HCT116 (cell line): Measurements from ENCODE around the gene SLC44A1. TPM values are rescaled to one million over a fixed set of nuclear protein-coding genes. Genes with fewer than 3 reads are reported as not detected.

Experiments used
- ATAC-seq: fragments of 200-7000 bp; cut with Tn5 transposase; 2 replicates; pipeline ENCODE4 v1.9.1; 2020; ENCODE audit warnings: mild to moderate bottlenecking, moderate library complexity
- BruUV-seq: library from RNA; stranded (reverse); fragments of 400-500 nt; replicated peaks from 2 replicates; lab custom pipeline; 2021; lab: Mats Ljungman, UMichigan
- CTCF ChIA-PET: fragments of 300-600 bp; sonication (Branson Sonifier 250); formaldehyde crosslinking; loops from one replicate; lab custom pipeline; 2021; ENCODE audit warnings: antibody characterized with exemption; lab: Charles Lee
- POLR2A ChIA-PET: fragments of 300-600, 350-600 bp; sonication (Branson Sonifier 250); formaldehyde crosslinking; loops from one replicate; lab custom pipeline; 2021; ENCODE audit warnings: antibody characterized with exemption; lab: Charles Lee
- RAD21 ChIA-PET, 2 experiments: fragments of 300-600 bp; sonication (Branson Sonifier 250); formaldehyde crosslinking; loops; one replicate each; lab custom pipeline; 2023; ENCODE audit warnings: low total read pairs in 2 of 2; ENCODE audit not compliant: uncharacterized antibody in 2 of 2, unreplicated experiment in 2 of 2, low non-redundant PET in 1 of 2; lab: Charles Lee
- DNase-seq: peaks from one replicate; pipeline ENCODE4 v3.0.0-alpha.2; 2010; ENCODE audit warnings: low read depth, low spot score
- H2AFZ ChIP-seq: fragments of 200-600 bp; shearing (Covaris generic), sonication (generic); 2 replicates; pipeline ENCODE4 v1.6.1; 2017; ENCODE audit warnings: low read depth, mixed run types, mixed read lengths, antibody characterized with exemption, low read length; ENCODE audit not compliant: poor library complexity, severe bottlenecking
- H3K27ac ChIP-seq: 2 replicates; pipeline ENCODE4 v1.5.1; 2012; ENCODE audit warnings: low read depth, low read length
- H3K27me3 ChIP-seq: fragments of 200-600 bp; sonication (generic); 2 replicates; pipeline ENCODE4 v1.6.1; 2016; ENCODE audit warnings: mixed run types, low read length, mixed read lengths; ENCODE audit not compliant: insufficient read depth
- H3K36me3 ChIP-seq, 2 experiments: fragments of 200-500 bp in 1 of 2; fragments of 200-600 bp in 1 of 2; sonication (Bioruptor generic) in 1 of 2; sonication (generic) in 1 of 2; 2 replicates each; pipeline versions ENCODE4 v1.5.1 to v1.6.1; 2014 to 2016; ENCODE audit warnings: low read length in 2 of 2, inconsistent platforms in 1 of 2, mixed read lengths in 1 of 2, mixed run types in 1 of 2; ENCODE audit not compliant: insufficient read depth in 2 of 2, control insufficient read depth in 1 of 2
- H3K4me1 ChIP-seq, 2 experiments: fragments of 200-600 bp in 1 of 2; sonication (generic) in 1 of 2; 2 replicates each; pipeline versions ENCODE4 v1.5.1 to v1.6.1; 2012 to 2017; ENCODE audit warnings: low read length in 2 of 2, inconsistent platforms in 1 of 2, mild to moderate bottlenecking in 1 of 2, mixed read lengths in 1 of 2, mixed run types in 1 of 2, moderate library complexity in 1 of 2; ENCODE audit not compliant: insufficient read depth in 2 of 2, control insufficient read depth in 1 of 2
- H3K4me2 ChIP-seq: fragments of 200-600 bp; sonication (generic); 2 replicates; pipeline ENCODE4 v1.6.1; 2017; ENCODE audit warnings: mixed run types, low read length, mixed read lengths
- H3K4me3 ChIP-seq, 2 experiments: fragments of 200-600 bp in 1 of 2; sonication (generic) in 1 of 2; replicated peaks in 1 of 2; 2 replicates each; pipeline ENCODE4 v1.5.1; 2011 to 2016; ENCODE audit warnings: low read length in 2 of 2, control low read depth in 1 of 2, low read depth in 1 of 2, mild to moderate bottlenecking in 1 of 2, mixed read lengths in 1 of 2, mixed run types in 1 of 2
- H3K79me2 ChIP-seq: fragments of 200-600 bp; sonication (generic); 2 replicates; pipeline ENCODE4 v1.6.1; 2017; ENCODE audit warnings: mild to moderate bottlenecking, mixed run types, low read length, moderate library complexity, mixed read lengths; ENCODE audit not compliant: insufficient read depth
- H3K9ac ChIP-seq: fragments of 200-600 bp; sonication (generic); 2 replicates; pipeline ENCODE4 v1.6.1; 2016; ENCODE audit warnings: low read length, mixed read lengths
- H3K9me2 ChIP-seq: fragments of 200-600 bp; sonication (generic), shearing (Covaris generic); 2 replicates; pipeline ENCODE4 v1.6.1; 2017; ENCODE audit warnings: mixed run types, mild to moderate bottlenecking, moderate library complexity; ENCODE audit not compliant: insufficient read depth
- H3K9me3 ChIP-seq, 2 experiments: fragments of 200-500 bp in 1 of 2; fragments of 200-600 bp in 1 of 2; sonication (Bioruptor generic) in 1 of 2; sonication (generic) in 1 of 2; 2 replicates each; pipeline ENCODE4 v1.6.1; 2014 to 2017; ENCODE audit warnings: low read length in 2 of 2, mixed read lengths in 2 of 2, inconsistent platforms in 1 of 2, low read depth in 1 of 2, mild to moderate bottlenecking in 1 of 2, mixed run types in 1 of 2, moderate library complexity in 1 of 2; ENCODE audit not compliant: control insufficient read depth in 1 of 2, insufficient read depth in 1 of 2
- H4K20me1 ChIP-seq: fragments of 200-600 bp; sonication (generic), shearing (Covaris generic); 2 replicates; pipeline ENCODE4 v1.6.1; 2017; ENCODE audit warnings: mixed run types, mild to moderate bottlenecking, moderate library complexity; ENCODE audit not compliant: insufficient read depth
- CBX3 ChIP-seq: IDR thresholded peaks from 2 replicates; pipeline ENCODE4 v1.6.1; 2012; ENCODE audit warnings: low read depth
- CEBPB ChIP-seq: IDR thresholded peaks from 2 replicates; pipeline ENCODE4 v1.6.1; 2012; ENCODE audit warnings: low read depth
- EGR1 ChIP-seq: IDR thresholded peaks from 2 replicates; pipeline ENCODE4 v1.6.1; 2012; ENCODE audit warnings: low read depth
- ELF1 ChIP-seq: IDR thresholded peaks from 2 replicates; pipeline ENCODE4 v1.6.1; 2012; ENCODE audit warnings: low read depth, borderline replicate concordance
- EZH2 ChIP-seq: fragments of 200-600 bp; sonication (generic); IDR thresholded peaks from 2 replicates; pipeline ENCODE4 v1.6.1; 2017; ENCODE audit warnings: antibody characterized with exemption, mixed run types
- EZH2phosphoT487 ChIP-seq: fragments of 200-600 bp; IDR thresholded peaks from 2 replicates; pipeline ENCODE4 v1.6.1; 2018; ENCODE audit warnings: antibody characterized with exemption, borderline replicate concordance
- FOSL1 ChIP-seq: IDR thresholded peaks from 2 replicates; pipeline ENCODE4 v1.6.1; 2012; ENCODE audit warnings: low read depth
- JUND ChIP-seq: IDR thresholded peaks from 2 replicates; pipeline ENCODE4 v1.6.1; 2012
- RAD21 ChIP-seq: IDR thresholded peaks from 2 replicates; pipeline ENCODE4 v1.6.1; 2012; ENCODE audit warnings: low read depth, mild to moderate bottlenecking
- SIN3A ChIP-seq: IDR thresholded peaks from 2 replicates; pipeline ENCODE4 v1.6.1; 2012; ENCODE audit warnings: low read depth
- SP1 ChIP-seq: IDR thresholded peaks from 2 replicates; pipeline ENCODE4 v1.6.1; 2012; ENCODE audit warnings: low read depth
- SRF ChIP-seq: IDR thresholded peaks from 2 replicates; pipeline ENCODE4 v1.6.1; 2012; ENCODE audit warnings: low read depth
- TCF7L2 ChIP-seq: IDR thresholded peaks from 2 replicates; pipeline ENCODE4 v1.7.0; 2011; ENCODE audit warnings: borderline replicate concordance, inconsistent platforms; ENCODE audit not compliant: insufficient read depth, insufficient read length; ENCODE audit errors: extremely low read depth
- YY1 ChIP-seq: IDR thresholded peaks from 2 replicates; pipeline ENCODE4 v1.6.1; 2011; ENCODE audit warnings: low read length, low read depth, moderate library complexity, mild to moderate bottlenecking; ENCODE audit not compliant: insufficient replicate concordance; ENCODE audit errors: extremely low read depth
- ZFX ChIP-seq: fragments of 450-650 bp; IDR thresholded peaks from 2 replicates; pipeline ENCODE4 v1.6.1; 2017
- ZNF274 ChIP-seq: fragments of 200-500 bp; sonication (Bioruptor generic); IDR thresholded peaks from 2 replicates; pipeline ENCODE4 v1.6.1; 2014; ENCODE audit warnings: mild to moderate bottlenecking, low read depth, low read length, inconsistent platforms
- intact Hi-C: fragments of 100-400 bp; cut with micrococcal nuclease; formaldehyde crosslinking; loops from 2 replicates; pipeline ENCODE4 v1.10.0; 2022
- total RNA-seq: library from RNA; stranded (reverse); gene quantifications from one replicate; pipeline ENCODE4 v1.2.1, GENCODE V29; 2021; ENCODE audit not compliant: unreplicated experiment
- TF ChIP-seq, protein P1 (sequence below): IDR thresholded peaks from 2 replicates; pipeline ENCODE4 v1.6.1; 2012
- TF ChIP-seq, protein P2 (sequence below): IDR thresholded peaks from 2 replicates; pipeline ENCODE4 v1.6.1; 2012
- TF ChIP-seq, protein P3 (sequence below): IDR thresholded peaks from 2 replicates; pipeline ENCODE4 v1.6.1; 2012; ENCODE audit warnings: low read depth
- TF ChIP-seq, protein P4 (sequence below), 3 experiments: fragments of 200-600 bp in 1 of 3; sonication (generic) in 1 of 3; IDR thresholded peaks in 2 of 3; conservative IDR thresholded peaks in 1 of 3; 2 replicates each; pipeline ENCODE4 v1.5.1; 2012 to 2017; ENCODE audit warnings: low read depth in 2 of 3, low read length in 2 of 3, antibody characterized with exemption in 1 of 3, borderline replicate concordance in 1 of 3, control low read depth in 1 of 3, mild to moderate bottlenecking in 1 of 3, mixed read lengths in 1 of 3, mixed run types in 1 of 3, moderate library complexity in 1 of 3; ENCODE audit not compliant: insufficient read depth in 1 of 3

SLC44A1 gene
- total RNA-seq, 1 experiment from 2014 or later = 44.1 TPM

DNA sequence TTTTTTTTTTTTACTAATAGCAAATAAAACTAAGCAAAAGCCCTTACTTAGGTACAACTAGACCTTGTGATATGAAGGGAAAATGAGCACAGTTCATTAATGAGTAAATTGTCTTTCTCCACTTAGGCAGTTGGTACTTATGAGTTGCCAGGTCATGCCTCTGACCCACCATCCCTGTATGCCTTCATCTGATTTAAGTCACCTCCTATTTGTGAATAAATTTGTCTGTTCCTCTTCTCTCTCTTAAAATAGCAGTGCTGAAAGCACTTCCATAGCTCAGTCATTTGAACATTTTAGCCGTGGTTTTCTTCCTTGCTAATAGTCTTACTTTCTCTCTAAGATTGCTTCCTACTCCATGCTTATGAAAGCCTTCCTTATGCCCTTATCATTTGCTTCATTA lies 61.4 kb downstream of the SLC44A1 start:
- DNase-seq = no peak
- intact Hi-C loops = no loop called here
- Histone ChIP-seq H2AFZ (no peak overlapping the region), H4K20me1 (no peaks in the 10 kb centered on the region), H3K27me3 (no peaks in the 10 kb centered on the region), H3K4me2 (no peak overlapping the region), H3K79me2 (no peaks in the 10 kb centered on the region), H3K9me3 (no peaks in the 10 kb centered on the region), H3K9me2 (no peaks in the 10 kb centered on the region), H3K36me3 (no peaks in the 10 kb centered on the region), H3K27ac (no peak overlapping the region), H3K4me3 (no peak overlapping the region), H3K9ac (no peak overlapping the region), H3K4me1 (no peaks in the 10 kb centered on the region)
- CTCF ChIA-PET = no interaction called here
- TF ChIP-seq SIN3A (no peak), EZH2phosphoT487 (no peak), JUND (no peak), YY1 (no peak), SP1 (no peak), EZH2 (no peak), CBX3 (no peak), CEBPB (no peak), EGR1 (no peak), SRF (no peak), TCF7L2 (no peak), FOSL1 (no peak), ELF1 (no peak), RAD21 (no peak), ZNF274 (no peak), ZFX (no peak)
- TF ChIP-seq, protein P1, sequence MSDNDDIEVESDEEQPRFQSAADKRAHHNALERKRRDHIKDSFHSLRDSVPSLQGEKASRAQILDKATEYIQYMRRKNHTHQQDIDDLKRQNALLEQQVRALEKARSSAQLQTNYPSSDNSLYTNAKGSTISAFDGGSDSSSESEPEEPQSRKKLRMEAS = no peak
- TF ChIP-seq, protein P2, sequence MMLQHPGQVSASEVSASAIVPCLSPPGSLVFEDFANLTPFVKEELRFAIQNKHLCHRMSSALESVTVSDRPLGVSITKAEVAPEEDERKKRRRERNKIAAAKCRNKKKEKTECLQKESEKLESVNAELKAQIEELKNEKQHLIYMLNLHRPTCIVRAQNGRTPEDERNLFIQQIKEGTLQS = no peak
- TF ChIP-seq, protein P3, sequence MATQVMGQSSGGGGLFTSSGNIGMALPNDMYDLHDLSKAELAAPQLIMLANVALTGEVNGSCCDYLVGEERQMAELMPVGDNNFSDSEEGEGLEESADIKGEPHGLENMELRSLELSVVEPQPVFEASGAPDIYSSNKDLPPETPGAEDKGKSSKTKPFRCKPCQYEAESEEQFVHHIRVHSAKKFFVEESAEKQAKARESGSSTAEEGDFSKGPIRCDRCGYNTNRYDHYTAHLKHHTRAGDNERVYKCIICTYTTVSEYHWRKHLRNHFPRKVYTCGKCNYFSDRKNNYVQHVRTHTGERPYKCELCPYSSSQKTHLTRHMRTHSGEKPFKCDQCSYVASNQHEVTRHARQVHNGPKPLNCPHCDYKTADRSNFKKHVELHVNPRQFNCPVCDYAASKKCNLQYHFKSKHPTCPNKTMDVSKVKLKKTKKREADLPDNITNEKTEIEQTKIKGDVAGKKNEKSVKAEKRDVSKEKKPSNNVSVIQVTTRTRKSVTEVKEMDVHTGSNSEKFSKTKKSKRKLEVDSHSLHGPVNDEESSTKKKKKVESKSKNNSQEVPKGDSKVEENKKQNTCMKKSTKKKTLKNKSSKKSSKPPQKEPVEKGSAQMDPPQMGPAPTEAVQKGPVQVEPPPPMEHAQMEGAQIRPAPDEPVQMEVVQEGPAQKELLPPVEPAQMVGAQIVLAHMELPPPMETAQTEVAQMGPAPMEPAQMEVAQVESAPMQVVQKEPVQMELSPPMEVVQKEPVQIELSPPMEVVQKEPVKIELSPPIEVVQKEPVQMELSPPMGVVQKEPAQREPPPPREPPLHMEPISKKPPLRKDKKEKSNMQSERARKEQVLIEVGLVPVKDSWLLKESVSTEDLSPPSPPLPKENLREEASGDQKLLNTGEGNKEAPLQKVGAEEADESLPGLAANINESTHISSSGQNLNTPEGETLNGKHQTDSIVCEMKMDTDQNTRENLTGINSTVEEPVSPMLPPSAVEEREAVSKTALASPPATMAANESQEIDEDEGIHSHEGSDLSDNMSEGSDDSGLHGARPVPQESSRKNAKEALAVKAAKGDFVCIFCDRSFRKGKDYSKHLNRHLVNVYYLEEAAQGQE = no peak
- TF ChIP-seq, protein P4, sequence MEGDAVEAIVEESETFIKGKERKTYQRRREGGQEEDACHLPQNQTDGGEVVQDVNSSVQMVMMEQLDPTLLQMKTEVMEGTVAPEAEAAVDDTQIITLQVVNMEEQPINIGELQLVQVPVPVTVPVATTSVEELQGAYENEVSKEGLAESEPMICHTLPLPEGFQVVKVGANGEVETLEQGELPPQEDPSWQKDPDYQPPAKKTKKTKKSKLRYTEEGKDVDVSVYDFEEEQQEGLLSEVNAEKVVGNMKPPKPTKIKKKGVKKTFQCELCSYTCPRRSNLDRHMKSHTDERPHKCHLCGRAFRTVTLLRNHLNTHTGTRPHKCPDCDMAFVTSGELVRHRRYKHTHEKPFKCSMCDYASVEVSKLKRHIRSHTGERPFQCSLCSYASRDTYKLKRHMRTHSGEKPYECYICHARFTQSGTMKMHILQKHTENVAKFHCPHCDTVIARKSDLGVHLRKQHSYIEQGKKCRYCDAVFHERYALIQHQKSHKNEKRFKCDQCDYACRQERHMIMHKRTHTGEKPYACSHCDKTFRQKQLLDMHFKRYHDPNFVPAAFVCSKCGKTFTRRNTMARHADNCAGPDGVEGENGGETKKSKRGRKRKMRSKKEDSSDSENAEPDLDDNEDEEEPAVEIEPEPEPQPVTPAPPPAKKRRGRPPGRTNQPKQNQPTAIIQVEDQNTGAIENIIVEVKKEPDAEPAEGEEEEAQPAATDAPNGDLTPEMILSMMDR (IDR thresholded peaks at IDR 0.05 in 2 of 3, conservative IDR thresholded peaks at IDR 0.05 in 1 of 3; ENCODE audit: borderline replicate concordance in 1 of 3, insufficient read depth in 1 of 3, low read depth in 2 of 3, low read length in 2 of 3) = no peak
- RAD21 ChIA-PET = no interaction called here
- BruUV-seq = no TSS peak
- no peak for ATAC-seq
- POLR2A ChIA-PET = no interaction called here
